Keratinocyte (primary cell): ENCODE results near the gene ATG9B. TPM values are rescaled to one million over a fixed set of nuclear protein-coding genes. Genes with fewer than 3 reads are reported as not detected.

Experiments used
- DNase-seq: peaks from one replicate; pipeline ENCODE4 v3.0.0-alpha.2; 2011; ENCODE audit warnings: low read depth, missing footprints, low spot score
- FAIRE-seq: peaks from 2 replicates; lab custom pipeline; 2011; peaks lifted over from hg19 to GRCh38; lab: Jason Lieb, UNC
- H2AFZ ChIP-seq: 2 replicates; pipeline ENCODE4 v1.6.0; 2012; ENCODE audit warnings: low read length, control low read depth, inconsistent platforms; ENCODE audit not compliant: control insufficient read depth
- H3K27ac ChIP-seq: 2 replicates; pipeline ENCODE4 v1.5.1; 2011; ENCODE audit warnings: low read length; ENCODE audit not compliant: control insufficient read depth, insufficient read depth
- H3K27me3 ChIP-seq: 3 replicates; pipeline ENCODE4 v1.6.0; 2011; ENCODE audit warnings: low read length; ENCODE audit not compliant: control insufficient read depth, insufficient read depth; ENCODE audit errors: extremely low read depth
- H3K36me3 ChIP-seq, 2 experiments: 2 replicates in 1 of 2; 3 replicates in 1 of 2; pipeline ENCODE4 v1.5.1; 2011; ENCODE audit warnings: low read length in 2 of 2, mild to moderate bottlenecking in 1 of 2; ENCODE audit not compliant: control insufficient read depth in 2 of 2, insufficient read depth in 2 of 2; ENCODE audit errors: extremely low read depth in 1 of 2
- H3K4me1 ChIP-seq: 3 replicates; pipeline ENCODE4 v1.5.1; 2011; ENCODE audit warnings: low read length; ENCODE audit not compliant: control insufficient read depth, insufficient read depth; ENCODE audit errors: extremely low read depth
- H3K4me2 ChIP-seq: 3 replicates; pipeline ENCODE4 v1.6.0; 2011; ENCODE audit warnings: low read depth, low read length; ENCODE audit not compliant: control insufficient read depth, insufficient read depth; ENCODE audit errors: extremely low read depth
- H3K4me3 ChIP-seq, 3 experiments: fragments of 200-600 bp in 1 of 3; sonication (generic) in 1 of 3; 2 replicates in 2 of 3; 3 replicates in 1 of 3; pipeline ENCODE4 v1.5.1; 2011 to 2016; ENCODE audit warnings: low read length in 3 of 3, mild to moderate bottlenecking in 3 of 3, control low read depth in 2 of 3, inconsistent platforms in 1 of 3, low read depth in 1 of 3, mixed read lengths in 1 of 3, mixed run types in 1 of 3, moderate library complexity in 1 of 3; ENCODE audit not compliant: control insufficient read depth in 2 of 3, insufficient read depth in 2 of 3; ENCODE audit errors: extremely low read depth in 1 of 3
- H3K79me2 ChIP-seq: 2 replicates; pipeline ENCODE4 v1.6.0; 2012; ENCODE audit warnings: low read length; ENCODE audit not compliant: control insufficient read depth, insufficient read depth
- H3K9ac ChIP-seq: 3 replicates; pipeline ENCODE4 v1.6.0; 2011; ENCODE audit warnings: low read length; ENCODE audit not compliant: control insufficient read depth, insufficient read depth; ENCODE audit errors: extremely low read depth
- H3K9me1 ChIP-seq: 3 replicates; pipeline ENCODE4 v1.6.0; 2011; ENCODE audit warnings: low read length; ENCODE audit not compliant: control insufficient read depth, insufficient read depth; ENCODE audit errors: extremely low read depth
- H3K9me3 ChIP-seq: 2 replicates; pipeline ENCODE4 v1.5.1; 2012; ENCODE audit warnings: low read depth, low read length; ENCODE audit not compliant: control insufficient read depth
- H4K20me1 ChIP-seq: 3 replicates; pipeline ENCODE4 v1.6.0; 2011; ENCODE audit warnings: low read length; ENCODE audit not compliant: control insufficient read depth, insufficient read depth; ENCODE audit errors: extremely low read depth
- CTCF ChIP-seq, 3 experiments: IDR thresholded peaks in 1 of 3; conservative IDR thresholded peaks in 1 of 3; optimal IDR thresholded peaks in 1 of 3; 2 replicates in 2 of 3; 3 replicates in 1 of 3; pipeline versions ENCODE3 to v1.5.1; 2011; ENCODE audit warnings: low read length in 3 of 3, mild to moderate bottlenecking in 3 of 3, moderate library complexity in 2 of 3, control low read depth in 1 of 3, inconsistent platforms in 1 of 3; ENCODE audit not compliant: insufficient read depth in 2 of 3; ENCODE audit errors: extremely low read depth in 1 of 3
- EZH2 ChIP-seq: IDR thresholded peaks from one replicate; pipeline ENCODE4 v1.6.1; 2012; ENCODE audit warnings: inconsistent platforms, mild to moderate bottlenecking, low read length, moderate library complexity
- dilution Hi-C: fragments of 300-500 bp; cut with MboI; formaldehyde crosslinking; loops from one replicate; pipeline ENCODE4 v1.7.0; 2020; ENCODE audit warnings: low sequenced_read_pairs; ENCODE audit not compliant: extremely low pct_ligation_motif_present
- polyA plus RNA-seq, 5 experiments: library from polyadenylated mRNA; depleted of rRNA in 3 of 5; stranded (reverse) in 3 of 5; stranded (forward) in 1 of 5; unstranded in 1 of 5; fragments of >200 nt; gene quantifications; 1 replicate in 1 of 5; 2 replicates in 3 of 5; 3 replicates in 1 of 5; pipeline versions ENCODE4 v1.2.1 to v1.2.3, GENCODE V29; 2011 to 2012; ENCODE audit warnings: missing spikeins in 2 of 5, low read depth in 1 of 5, low replicate concordance in 1 of 5

Gene ATG9B
- polyA plus RNA-seq, 1 donor (not counting 4 experiments of a cell fraction or from before 2014, with no cell fraction given): 0.12 TPM

- H3K4me2 ChIP-seq: peak overlapping the region; percentile 99
- H2AFZ ChIP-seq: peak overlapping the region; percentile 86
- peak overlapping the region; percentile 47 to 90 (median 87) for H3K4me3 ChIP-seq
- no peaks in the 10 kb centered on the region for H3K9me1 ChIP-seq
- no peaks in the 10 kb centered on the region for H4K20me1 ChIP-seq
- H3K27ac ChIP-seq: no peak overlapping the region
- H3K9ac ChIP-seq: peak overlapping the region; percentile 65
- FAIRE-seq (no peak), DNase-seq (no peak)
- TF ChIP-seq EZH2 (no peak), CTCF (optimal IDR thresholded peaks at IDR 0.05 in 1 of 3, IDR thresholded peaks at IDR 0.05 in 1 of 3, conservative IDR thresholded peaks at IDR 0.05 in 1 of 3; ENCODE audit: extremely low read depth in 1 of 3, insufficient read depth in 2 of 3, low read length in 3 of 3) (no peak)
- H3K36me3 ChIP-seq: peaks cover 3 to 7% of the 10 kb centered on the region in 2 experiments
- dilution Hi-C loops: no loop called here
- H3K4me1 ChIP-seq: peaks cover 30% of the 10 kb centered on the region
- no peaks in the 10 kb centered on the region for H3K9me3 ChIP-seq
- H3K79me2 ChIP-seq: peaks cover 22% of the 10 kb centered on the region
- no peaks in the 10 kb centered on the region for H3K27me3 ChIP-seq
Observed at GRCh38 chr7:151056666-151057505, 32.6 kb upstream of the ATG9B start.

GRCh38 chr7:151056283-151056665 is 32.0 kb upstream of the ATG9B start:
- Histone ChIP-seq H3K9me3 (no peaks in the 10 kb centered on the region), H3K79me2 (peaks cover 15% of the 10 kb centered on the region), H3K4me1 (peaks cover 24% of the 10 kb centered on the region), H3K4me3 (no peak overlapping the region), H3K27me3 (no peaks in the 10 kb centered on the region), H4K20me1 (no peaks in the 10 kb centered on the region), H3K9me1 (no peaks in the 10 kb centered on the region), H3K9ac (no peak overlapping the region), H2AFZ (no peak overlapping the region), H3K4me2 (peak overlapping the region; percentile 99), H3K27ac (no peak overlapping the region), H3K36me3 (peaks cover 3 to 7% of the 10 kb centered on the region in 2 experiments)
- TF ChIP-seq EZH2 (no peak), CTCF (optimal IDR thresholded peaks at IDR 0.05 in 1 of 3, IDR thresholded peaks at IDR 0.05 in 1 of 3, conservative IDR thresholded peaks at IDR 0.05 in 1 of 3; ENCODE audit: extremely low read depth in 1 of 3, insufficient read depth in 2 of 3, low read length in 3 of 3) (no peak)
- dilution Hi-C loops: no loop called here
- FAIRE-seq (no peak), DNase-seq (no peak)
